GM12891 (cell line): ENCODE measurements around the gene CCDC30.

Experiments
- POLR2A ChIP-seq: IDR thresholded peaks from 2 replicates; pipeline ENCODE4 v1.6.1; 2011; ENCODE audit warnings: low read depth, low read length, control low read depth
- POLR2AphosphoS5 ChIP-seq: IDR thresholded peaks from 2 replicates; pipeline ENCODE4 v1.6.1; 2011; ENCODE audit warnings: low read depth, low read length, control low read depth
- SPI1 ChIP-seq: IDR thresholded peaks from 2 replicates; pipeline ENCODE4 v1.6.1; 2011; ENCODE audit warnings: low read depth, low read length, control low read depth

- TF ChIP-seq SPI1 (no peak; the same call in 1 of the 2 replicates), POLR2AphosphoS5 (peak; percentile 93), POLR2A (peak; percentile 94)
Observed at GRCh38 chr1:42456010-42456753, 6.9 kb upstream of the CCDC30 start, which contains the start of the genes PPCS and ZMYND12.
